Upper lobe of left lung (tissue), 4 donors: ENCODE data around the gene DNAJC4.

Experiments
- CTCF ChIP-seq, 6 experiments: fragments of 450-650 bp in 4 of 6; fragments of 200-600 bp in 2 of 6; sonication (generic) in 2 of 6; IDR thresholded peaks; one replicate each; pipeline ENCODE4 v1.5.1; 2016 to 2019; ENCODE audit warnings: antibody characterized with exemption in 6 of 6
- POLR2A ChIP-seq, 4 donors: fragments of 450-650 bp; IDR thresholded peaks; one replicate each; pipeline ENCODE4 v1.5.1; 2016 to 2017; ENCODE audit warnings: antibody characterized with exemption in 4 of 4, mild to moderate bottlenecking in 2 of 4
- POLR2AphosphoS5 ChIP-seq, 2 donors: sonication (generic); formaldehyde crosslinking; IDR thresholded peaks; one replicate each; pipeline ENCODE4 v1.5.1; 2017; ENCODE audit warnings: antibody characterized with exemption in 2 of 2

GRCh38 chr11:64244107-64244506 is 13.8 kb downstream of the DNAJC4 start:
- TF ChIP-seq POLR2A (IDR thresholded peaks at IDR 0.05) (no peak), CTCF (IDR thresholded peaks at IDR 0.05) (no peak), POLR2AphosphoS5 (IDR thresholded peaks at IDR 0.05) (no peak)
